ENCODE results near the gene ZBTB11.
"Not testable (repeated sequence)": the region's sequence is repeated elsewhere in the genome, so short reads cannot be mapped to it uniquely, and the experiment has no call there.

Gene ZBTB11

DNA sequence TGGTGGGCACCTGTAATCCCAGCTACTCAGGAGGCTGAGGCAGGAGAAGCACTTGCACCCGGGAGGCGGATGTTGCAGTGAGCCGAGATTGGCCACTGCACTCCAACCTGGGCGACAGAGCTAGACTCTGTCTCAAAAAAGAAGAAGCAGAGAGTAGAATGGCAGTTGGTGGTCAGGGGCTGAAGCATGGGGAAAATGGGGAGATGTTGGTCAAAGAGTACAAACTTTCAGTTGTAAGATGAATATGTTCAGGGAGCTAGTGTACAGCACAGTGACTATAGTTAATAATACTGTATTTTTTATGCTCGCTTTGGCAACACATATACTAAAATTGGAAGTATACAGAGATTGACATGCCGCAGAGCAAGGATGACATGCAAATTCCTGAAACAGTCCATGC lies 61.4 kb downstream of the ZBTB11 start:
- DNase-seq = no peak

GRCh38 chr3:101613014-101613413 lies 63.9 kb downstream of the ZBTB11 start:
- not testable (repeated sequence) for DNase-seq

DNA sequence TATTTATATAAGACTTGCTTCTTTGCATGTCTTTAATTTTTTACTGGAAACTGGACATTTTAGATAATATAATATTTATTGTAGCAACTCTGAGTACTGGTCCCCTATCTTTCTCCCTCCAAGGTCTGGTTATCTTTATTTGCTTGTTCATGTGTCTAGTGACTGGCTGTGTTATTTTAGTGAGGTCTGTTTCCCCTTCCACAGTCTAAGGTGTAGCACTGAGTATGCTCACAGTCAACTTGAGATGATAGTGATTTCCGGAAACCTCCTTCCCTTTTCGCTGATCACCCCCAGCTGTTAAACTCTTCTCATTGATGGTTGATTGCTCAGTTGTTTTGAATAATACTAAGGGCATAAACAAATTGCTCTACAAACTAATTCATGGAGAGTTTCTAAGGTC lies 65.9 kb downstream of the ZBTB11 start:
- DNase-seq = no peak

GRCh38 chr3:101605398-101605797 lies 71.5 kb downstream of the ZBTB11 start:
- not testable (repeated sequence) for DNase-seq

GRCh38 chr3:101603184-101603583 lies 73.7 kb downstream of the ZBTB11 start:
- DNase-seq = no peak

DNA sequence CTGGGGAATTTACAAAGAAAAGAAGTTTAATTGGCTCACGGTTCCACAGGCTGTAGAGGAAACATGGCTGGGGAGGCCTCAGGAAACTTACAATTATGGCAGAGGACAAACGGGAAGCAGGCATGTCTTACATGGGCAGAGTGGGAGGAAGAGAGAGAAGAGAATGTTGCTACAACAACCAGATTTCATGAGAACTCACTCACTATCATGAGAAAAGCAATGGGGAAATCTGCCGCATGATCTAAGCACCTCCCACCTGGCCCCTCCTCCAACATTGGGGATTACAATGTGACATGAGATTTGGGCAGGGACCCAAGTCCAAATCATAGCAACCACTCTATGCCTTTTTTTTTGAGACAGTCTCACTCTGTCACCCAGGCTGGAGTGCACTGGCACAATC lies 74.2 kb downstream of the ZBTB11 start:
- DNase-seq = no peak
